T-helper 1 cell treated with Interleukin-12 subunit alpha and Interleukin-12 subunit beta and Interleukin-4 antibody, amounts not matched to agents 30 μg/mL and 1 μg/mL, for 36 hours (primary cell): Measurements from ENCODE around the gene ST6GALNAC5.

Experiments
- H3K27ac Mint-ChIP-seq: one replicate; pipeline ENCODE4 v1.8.0; 2021; ENCODE audit warnings: mild to moderate bottlenecking, mixed read lengths
- H3K27me3 Mint-ChIP-seq: one replicate; pipeline ENCODE4 v1.8.0; 2021; ENCODE audit warnings: low read depth, mixed read lengths
- H3K36me3 Mint-ChIP-seq: one replicate; pipeline ENCODE4 v1.8.0; 2021; ENCODE audit warnings: low read depth, mixed read lengths
- H3K4me1 Mint-ChIP-seq: one replicate; pipeline ENCODE4 v1.8.0; 2021; ENCODE audit warnings: low read depth, mixed read lengths
- H3K4me3 Mint-ChIP-seq: one replicate; pipeline ENCODE4 v1.8.0; 2021; ENCODE audit warnings: mild to moderate bottlenecking, moderate library complexity, mixed read lengths
- H3K9me3 Mint-ChIP-seq: one replicate; pipeline ENCODE4 v1.8.0; 2021; ENCODE audit warnings: mixed read lengths

Gene ST6GALNAC5

GRCh38 chr1:77096496-77097255, 229.4 kb downstream of the ST6GALNAC5 start:
- Mint-ChIP-seq H3K9me3 (no peaks in the 10 kb centered on the region), H3K36me3 (no peaks in the 10 kb centered on the region), H3K27ac (no peak overlapping the region), H3K27me3 (no peaks in the 10 kb centered on the region), H3K4me1 (no peaks in the 10 kb centered on the region), H3K4me3 (no peak overlapping the region)

- Mint-ChIP-seq H3K4me1 (no peaks in the 10 kb centered on the region), H3K36me3 (no peaks in the 10 kb centered on the region)
These were observed 233.6 kb downstream of the ST6GALNAC5 start for GRCh38 chr1:77100875-77101274.

GRCh38 chr1:77103486-77103885, 236.2 kb downstream of the ST6GALNAC5 start:
- Mint-ChIP-seq H3K4me1 (no peaks in the 10 kb centered on the region), H3K27me3 (no peaks in the 10 kb centered on the region), H3K9me3 (no peaks in the 10 kb centered on the region), H3K27ac (no peak overlapping the region), H3K4me3 (no peak overlapping the region), H3K36me3 (no peaks in the 10 kb centered on the region)

More at GRCh38 chr1:77100875-77101274, 233.6 kb downstream of the ST6GALNAC5 start:
- Mint-ChIP-seq H3K9me3 (no peaks in the 10 kb centered on the region), H3K27ac (no peak overlapping the region), H3K4me3 (no peak overlapping the region), H3K27me3 (no peaks in the 10 kb centered on the region)

GRCh38 chr1:77104672-77105071, 237.4 kb downstream of the ST6GALNAC5 start:
- H3K36me3 Mint-ChIP-seq, result no peaks in the 10 kb centered on the region
- no peak overlapping the region for H3K27ac Mint-ChIP-seq
- H3K4me3 Mint-ChIP-seq, result no peak overlapping the region
- H3K4me1 Mint-ChIP-seq, result no peaks in the 10 kb centered on the region
- H3K9me3 Mint-ChIP-seq, result peaks cover 4% of the 10 kb centered on the region
- no peaks in the 10 kb centered on the region for H3K27me3 Mint-ChIP-seq
